Breast epithelium (tissue), 4 donors: ENCODE data around the gene OSBPL9. TPM values are rescaled to one million over a fixed set of nuclear protein-coding genes. Genes with fewer than 3 reads are reported as not detected.

Experiments
- DNase-seq, 2 donors: peaks; one replicate each; pipeline ENCODE4 v3.0.0-alpha.2; 2019; ENCODE audit warnings: low spot score in 2 of 2
- H3K27ac ChIP-seq, 2 donors: fragments of 200-600 bp; sonication (generic) in 1 of 2; one replicate each; pipeline ENCODE4 v1.5.1; 2016 to 2019; ENCODE audit warnings: mild to moderate bottlenecking in 1 of 2
- H3K27me3 ChIP-seq, 2 donors: fragments of 200-600 bp; sonication (generic) in 1 of 2; one replicate each; pipeline versions ENCODE4 v1.5.1 to v1.6.0; 2017 to 2019; ENCODE audit warnings: control low read depth in 1 of 2, mild to moderate bottlenecking in 1 of 2
- H3K36me3 ChIP-seq: fragments of 200-600 bp; one replicate; pipeline ENCODE4 v1.5.1; 2019
- H3K4me1 ChIP-seq, 2 donors: fragments of 200-600 bp; sonication (generic); one replicate each; pipeline ENCODE4 v1.5.1; 2016 to 2019; ENCODE audit warnings: control low read depth in 1 of 2
- H3K4me3 ChIP-seq, 3 donors: fragments of 200-600 bp; sonication (generic); 1 replicate in 2 of 3; 2 replicates in 1 of 3; pipeline ENCODE4 v1.5.1; 2016 to 2019; ENCODE audit warnings: mild to moderate bottlenecking in 3 of 3, moderate library complexity in 2 of 3
- H3K9me3 ChIP-seq, 2 donors: fragments of 200-600 bp; sonication (generic) in 1 of 2; one replicate each; pipeline ENCODE4 v1.5.1; 2016 to 2019; ENCODE audit warnings: control low read depth in 1 of 2
- CTCF ChIP-seq, 3 donors: fragments of 450-650 bp; IDR thresholded peaks; one replicate each; pipeline ENCODE4 v1.5.1; 2016 to 2017; ENCODE audit warnings: antibody characterized with exemption in 3 of 3, mild to moderate bottlenecking in 3 of 3, moderate library complexity in 3 of 3
- POLR2A ChIP-seq: fragments of 450-650 bp; IDR thresholded peaks from one replicate; pipeline ENCODE4 v1.6.1; 2016; ENCODE audit warnings: antibody characterized with exemption, mild to moderate bottlenecking, moderate library complexity
- POLR2AphosphoS5 ChIP-seq, 3 donors: sonication (generic); formaldehyde crosslinking; IDR thresholded peaks; one replicate each; pipeline ENCODE4 v1.6.1; 2017; ENCODE audit warnings: antibody characterized with exemption in 3 of 3
- intact Hi-C: fragments of 100-400 bp; cut with DNase I; formaldehyde crosslinking; loops from one replicate; pipeline ENCODE4 v1.15.1; 2023; ENCODE audit warnings: low total_unique reads
- total RNA-seq, 3 donors: library from RNA; depleted of rRNA; stranded (reverse); fragments of >200 nt; gene quantifications; one replicate each; pipeline ENCODE4 v1.1.0, GENCODE V29; 2016

Gene OSBPL9
- total RNA-seq, 3 donors from 2014 or later = 107 to 213 (median 136) TPM

- Histone ChIP-seq H3K9me3 (no peaks in the 10 kb centered on the region), H3K27me3 (no peaks in the 10 kb centered on the region), H3K36me3 (no peaks in the 10 kb centered on the region), H3K27ac (no peak overlapping the region), H3K4me1 (no peaks in the 10 kb centered on the region), H3K4me3 (no peak overlapping the region)
- intact Hi-C loops = no loop called here
- no peak for TF ChIP-seq CTCF (IDR thresholded peaks at IDR 0.05)
- no peak for TF ChIP-seq POLR2A
- TF ChIP-seq POLR2AphosphoS5 (IDR thresholded peaks at IDR 0.05) = no peak
- no peak for DNase-seq
Observed at GRCh38 chr1:51576923-51577322, 40.0 kb upstream of the OSBPL9 start.

GRCh38 chr1:51578383-51579109 is 38.3 kb upstream of the OSBPL9 start:
- no peak overlapping the region for H3K4me3 ChIP-seq
- H3K27ac ChIP-seq = no peak overlapping the region
- no peaks in the 10 kb centered on the region for H3K36me3 ChIP-seq
- no peaks in the 10 kb centered on the region for H3K9me3 ChIP-seq
- no peak for DNase-seq
- no peaks in the 10 kb centered on the region for H3K27me3 ChIP-seq
- intact Hi-C loops = no loop called here
- TF ChIP-seq POLR2A (no peak), CTCF (IDR thresholded peaks at IDR 0.05) (no peak), POLR2AphosphoS5 (IDR thresholded peaks at IDR 0.05) (no peak)
- H3K4me1 ChIP-seq = no peaks in the 10 kb centered on the region

- H3K4me3 ChIP-seq = no peak overlapping the region
- intact Hi-C loops = no loop called here
- H3K9me3 ChIP-seq = no peaks in the 10 kb centered on the region
- H3K27me3 ChIP-seq = no peaks in the 10 kb centered on the region
- TF ChIP-seq POLR2A (no peak), CTCF (IDR thresholded peaks at IDR 0.05) (no peak), POLR2AphosphoS5 (IDR thresholded peaks at IDR 0.05) (no peak)
- no peaks in the 10 kb centered on the region for H3K4me1 ChIP-seq
- no peaks in the 10 kb centered on the region for H3K36me3 ChIP-seq
- H3K27ac ChIP-seq = no peak overlapping the region
- DNase-seq = no peak
Observed at GRCh38 chr1:51581238-51581637, 35.7 kb upstream of the OSBPL9 start.

- peak overlapping the region; percentile 77 to 82 for H3K27ac ChIP-seq
- no peak for TF ChIP-seq CTCF (IDR thresholded peaks at IDR 0.05)
- peak in 2 of 3 donors; percentile 23 to 27 for TF ChIP-seq POLR2AphosphoS5 (IDR thresholded peaks at IDR 0.05)
- no peaks in the 10 kb centered on the region for H3K4me1 ChIP-seq
- no peaks in the 10 kb centered on the region for H3K27me3 ChIP-seq
- peak; percentile 67 to 86 for DNase-seq
- no peaks in the 10 kb centered on the region for H3K36me3 ChIP-seq
- H3K9me3 ChIP-seq = no peaks in the 10 kb centered on the region
- intact Hi-C loops = no loop called here
- peak overlapping the region in 1 of 3 donors; percentile 25 for H3K4me3 ChIP-seq
Observed at GRCh38 chr1:51583532-51583931, 33.4 kb upstream of the OSBPL9 start.

GRCh38 chr1:51584021-51584420 is 32.9 kb upstream of the OSBPL9 start:
- Histone ChIP-seq H3K27me3 (no peaks in the 10 kb centered on the region), H3K9me3 (no peaks in the 10 kb centered on the region), H3K27ac (peak overlapping the region; percentile 77 to 82), H3K4me1 (no peaks in the 10 kb centered on the region), H3K36me3 (no peaks in the 10 kb centered on the region), H3K4me3 (no peak overlapping the region)
- no peak for TF ChIP-seq POLR2AphosphoS5 (IDR thresholded peaks at IDR 0.05)
- no peak for TF ChIP-seq CTCF (IDR thresholded peaks at IDR 0.05)
- TF ChIP-seq POLR2A = no peak
- intact Hi-C loops = no loop called here
- DNase-seq = no peak
